Subcutaneous adipose tissue (tissue), 4 donors: ENCODE data around the gene PLEKHG5. TPM values are rescaled to one million over a fixed set of nuclear protein-coding genes. Genes with fewer than 3 reads are reported as not detected.

Experiments
- total RNA-seq, 4 donors: library from RNA; depleted of rRNA; stranded (reverse); fragments of >200 nt; gene quantifications; one replicate each; pipeline ENCODE4 v1.1.0, GENCODE V29; 2016
- TF ChIP-seq, protein P1 (sequence below): fragments of 450-650 bp; IDR thresholded peaks from one replicate; pipeline ENCODE4 v1.5.1; 2016; ENCODE audit warnings: low read depth, mild to moderate bottlenecking, control low read depth, antibody characterized with exemption, moderate library complexity

PLEKHG5 gene
- total RNA-seq, 4 donors from 2014 or later, result 2.4 to 15.4 (median 3.6) TPM

DNA sequence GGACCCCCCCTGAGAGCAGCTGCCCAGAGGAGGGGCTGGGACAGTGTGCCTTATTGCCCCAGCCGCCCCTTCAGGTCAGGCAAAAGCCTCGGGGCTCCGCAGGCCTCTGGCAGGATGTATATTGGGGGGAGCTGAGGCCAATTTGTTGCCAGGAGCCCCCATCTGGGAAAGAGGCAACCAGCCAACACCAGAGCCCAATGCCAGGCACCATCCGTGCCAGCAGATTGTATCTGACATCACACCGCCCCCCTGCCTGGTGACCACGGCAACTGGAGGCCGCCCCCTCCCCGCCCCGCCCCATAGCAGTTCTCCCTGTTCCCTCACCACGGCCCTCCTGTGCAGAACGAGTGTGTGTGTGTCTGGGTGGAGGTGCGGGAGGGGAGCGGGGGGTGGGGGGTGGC is 3.6 kb upstream of the PLEKHG5 start:
- TF ChIP-seq, protein P1, sequence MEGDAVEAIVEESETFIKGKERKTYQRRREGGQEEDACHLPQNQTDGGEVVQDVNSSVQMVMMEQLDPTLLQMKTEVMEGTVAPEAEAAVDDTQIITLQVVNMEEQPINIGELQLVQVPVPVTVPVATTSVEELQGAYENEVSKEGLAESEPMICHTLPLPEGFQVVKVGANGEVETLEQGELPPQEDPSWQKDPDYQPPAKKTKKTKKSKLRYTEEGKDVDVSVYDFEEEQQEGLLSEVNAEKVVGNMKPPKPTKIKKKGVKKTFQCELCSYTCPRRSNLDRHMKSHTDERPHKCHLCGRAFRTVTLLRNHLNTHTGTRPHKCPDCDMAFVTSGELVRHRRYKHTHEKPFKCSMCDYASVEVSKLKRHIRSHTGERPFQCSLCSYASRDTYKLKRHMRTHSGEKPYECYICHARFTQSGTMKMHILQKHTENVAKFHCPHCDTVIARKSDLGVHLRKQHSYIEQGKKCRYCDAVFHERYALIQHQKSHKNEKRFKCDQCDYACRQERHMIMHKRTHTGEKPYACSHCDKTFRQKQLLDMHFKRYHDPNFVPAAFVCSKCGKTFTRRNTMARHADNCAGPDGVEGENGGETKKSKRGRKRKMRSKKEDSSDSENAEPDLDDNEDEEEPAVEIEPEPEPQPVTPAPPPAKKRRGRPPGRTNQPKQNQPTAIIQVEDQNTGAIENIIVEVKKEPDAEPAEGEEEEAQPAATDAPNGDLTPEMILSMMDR, result no peak

DNA sequence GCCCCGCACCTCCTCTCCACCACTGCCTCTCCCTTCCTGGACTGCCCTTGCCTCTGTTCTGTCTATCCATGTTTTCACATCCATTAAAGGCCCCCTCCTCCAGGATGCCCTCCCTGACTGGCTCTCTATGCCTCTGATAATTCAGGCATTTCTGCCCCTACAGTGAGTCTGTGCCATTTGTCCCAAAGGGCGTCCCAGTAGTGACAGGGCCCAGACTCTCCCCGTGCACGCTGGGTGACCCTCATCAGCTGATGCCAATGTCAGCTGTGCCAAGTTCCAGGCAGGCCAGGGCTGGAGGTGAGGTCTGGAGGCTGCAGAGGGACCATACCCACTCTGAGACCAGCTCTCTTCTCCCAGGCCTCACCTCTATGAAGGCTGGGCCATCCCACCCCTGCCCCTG is 3.2 kb upstream of the PLEKHG5 start:
- TF ChIP-seq, protein P1, result no peak

DNA sequence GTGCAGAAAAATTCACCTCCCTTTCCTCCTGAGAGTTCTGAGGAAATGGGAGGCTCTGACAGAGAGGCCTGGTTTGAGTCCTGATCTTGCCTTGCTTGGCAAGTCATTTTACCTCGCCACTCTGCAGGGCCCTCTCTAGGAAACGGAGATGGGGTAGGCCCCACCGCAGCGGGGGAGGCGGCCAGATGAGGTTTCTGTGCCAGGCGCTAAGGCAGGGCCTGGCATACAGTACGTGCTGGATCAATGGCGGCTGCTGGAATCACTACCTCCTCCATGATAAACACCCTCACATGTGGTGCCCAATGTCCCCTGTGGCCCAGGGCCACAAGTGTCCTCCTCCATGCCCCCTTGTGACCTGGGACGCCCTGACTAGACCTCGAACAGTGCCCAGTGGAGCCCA is 499 bp upstream of the PLEKHG5 start:
- TF ChIP-seq, protein P1, result no peak

DNA sequence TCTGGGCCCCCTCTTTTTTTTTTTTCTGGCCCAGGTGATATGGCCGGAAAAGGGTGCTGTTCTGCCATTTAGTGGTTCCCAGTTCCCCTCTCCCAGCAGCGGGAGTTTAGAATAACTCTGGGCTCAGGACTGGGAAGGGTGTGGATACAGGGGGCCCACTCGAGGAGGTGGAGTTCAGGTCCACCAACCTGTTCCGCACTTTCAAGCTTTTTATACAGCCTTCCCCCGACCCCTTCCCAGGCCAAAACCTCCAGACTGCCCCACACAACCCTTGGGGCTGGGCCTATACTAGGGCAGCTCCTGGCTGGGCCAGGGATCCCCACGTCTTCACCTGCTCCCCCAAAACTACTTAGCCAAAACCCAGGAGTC is 402 bp downstream of the PLEKHG5 start:
- TF ChIP-seq, protein P1, result no peak

DNA sequence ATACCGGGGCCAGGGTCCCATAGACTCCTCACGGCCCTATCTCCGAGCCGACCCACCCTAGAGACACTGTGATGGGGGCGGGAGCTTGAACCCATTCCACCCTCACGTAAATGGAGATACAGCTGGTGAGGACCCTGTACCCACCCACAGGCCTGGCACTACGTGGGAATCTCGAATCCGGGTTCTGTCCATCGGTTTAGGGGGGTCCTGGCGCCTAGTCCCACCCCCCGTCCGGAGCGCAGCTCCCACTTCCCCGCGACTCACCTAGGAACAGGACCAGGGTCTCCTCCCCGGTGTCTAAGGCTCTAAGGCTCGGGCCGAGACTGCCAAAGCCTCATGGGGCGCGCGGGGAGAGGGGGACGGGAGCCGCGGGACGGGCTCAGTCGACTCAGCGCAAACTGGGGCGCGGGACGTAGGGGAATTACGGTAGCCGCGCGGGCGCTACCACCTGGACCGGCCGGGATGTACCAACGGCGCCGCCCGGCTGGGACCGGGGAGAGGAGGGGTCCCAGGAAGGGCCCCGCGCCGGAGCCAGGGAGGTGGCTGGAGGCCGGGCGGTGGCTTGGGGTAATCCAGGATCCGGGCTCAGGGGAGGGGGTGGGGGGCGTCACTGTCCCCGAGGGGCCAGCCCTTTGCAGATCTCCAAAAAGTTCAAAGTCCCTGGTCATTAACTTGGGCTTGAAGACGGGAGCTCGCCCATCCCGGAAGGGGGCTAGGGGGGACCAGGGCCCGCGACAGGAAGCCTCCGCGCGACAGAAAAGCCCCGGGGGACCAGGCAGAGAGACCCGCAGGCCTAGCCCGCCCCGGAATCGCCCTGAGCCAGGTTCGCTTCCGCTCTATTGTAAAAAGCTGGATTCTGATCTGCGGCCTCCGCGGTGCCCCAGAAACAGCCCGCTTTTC is 1.0 kb downstream of the PLEKHG5 start:
- TF ChIP-seq, protein P1, result no peak

DNA sequence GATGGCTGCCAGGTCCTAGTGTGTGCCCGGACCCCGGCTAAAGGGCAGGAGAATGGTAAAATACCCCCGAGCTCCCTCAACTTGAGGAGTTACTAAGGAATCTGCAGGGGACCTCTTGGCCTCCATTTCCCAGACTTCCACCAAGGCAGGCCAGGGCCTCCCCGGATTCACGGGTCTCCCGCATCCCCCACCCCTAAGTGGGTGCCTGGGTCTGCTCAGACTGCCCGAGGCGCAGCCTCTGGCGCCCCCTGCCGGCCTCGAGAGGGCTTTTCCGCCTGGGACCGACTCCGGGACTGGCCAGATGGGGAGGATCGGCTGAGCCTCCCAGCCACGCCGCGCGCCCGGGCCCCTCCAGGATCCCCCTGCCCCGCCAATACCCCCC is 1.7 kb downstream of the PLEKHG5 start:
- TF ChIP-seq, protein P1, result no peak

DNA sequence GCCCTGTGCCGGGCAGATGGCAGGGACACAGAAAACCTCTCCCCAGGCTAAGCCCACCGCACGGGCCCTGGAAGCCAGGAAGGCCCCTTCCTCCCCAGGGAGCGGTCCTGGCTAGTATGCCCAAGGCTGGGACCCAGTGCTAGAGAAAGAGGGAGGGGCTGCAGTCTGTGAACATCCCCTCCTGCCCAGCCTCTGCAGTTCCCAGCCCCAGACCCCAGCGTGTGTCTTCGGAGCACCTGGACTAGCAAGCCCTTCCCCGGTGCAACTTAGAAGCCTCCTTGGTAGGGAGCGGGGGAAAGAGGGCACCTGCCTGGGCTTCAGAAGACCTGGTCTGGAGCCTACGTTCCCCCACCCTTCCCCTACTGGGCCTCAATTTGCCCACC is 2.1 kb downstream of the PLEKHG5 start:
- TF ChIP-seq, protein P1, result no peak
